ENCODE results near the gene ISM2. TPM values are rescaled to one million over a fixed set of nuclear protein-coding genes. Genes with fewer than 3 reads are reported as not detected.
A peak's percentile ranks its signal among the peaks of the same experiment; 100 is the strongest.

ISM2 gene
- total and polyA plus RNA-seq, 2 of the 13 experiments (the other 11 are each of a cell fraction or from before 2014, with no cell fraction given) = 1.8 to 40.7 TPM

- TF ChIP-seq, protein P1, sequence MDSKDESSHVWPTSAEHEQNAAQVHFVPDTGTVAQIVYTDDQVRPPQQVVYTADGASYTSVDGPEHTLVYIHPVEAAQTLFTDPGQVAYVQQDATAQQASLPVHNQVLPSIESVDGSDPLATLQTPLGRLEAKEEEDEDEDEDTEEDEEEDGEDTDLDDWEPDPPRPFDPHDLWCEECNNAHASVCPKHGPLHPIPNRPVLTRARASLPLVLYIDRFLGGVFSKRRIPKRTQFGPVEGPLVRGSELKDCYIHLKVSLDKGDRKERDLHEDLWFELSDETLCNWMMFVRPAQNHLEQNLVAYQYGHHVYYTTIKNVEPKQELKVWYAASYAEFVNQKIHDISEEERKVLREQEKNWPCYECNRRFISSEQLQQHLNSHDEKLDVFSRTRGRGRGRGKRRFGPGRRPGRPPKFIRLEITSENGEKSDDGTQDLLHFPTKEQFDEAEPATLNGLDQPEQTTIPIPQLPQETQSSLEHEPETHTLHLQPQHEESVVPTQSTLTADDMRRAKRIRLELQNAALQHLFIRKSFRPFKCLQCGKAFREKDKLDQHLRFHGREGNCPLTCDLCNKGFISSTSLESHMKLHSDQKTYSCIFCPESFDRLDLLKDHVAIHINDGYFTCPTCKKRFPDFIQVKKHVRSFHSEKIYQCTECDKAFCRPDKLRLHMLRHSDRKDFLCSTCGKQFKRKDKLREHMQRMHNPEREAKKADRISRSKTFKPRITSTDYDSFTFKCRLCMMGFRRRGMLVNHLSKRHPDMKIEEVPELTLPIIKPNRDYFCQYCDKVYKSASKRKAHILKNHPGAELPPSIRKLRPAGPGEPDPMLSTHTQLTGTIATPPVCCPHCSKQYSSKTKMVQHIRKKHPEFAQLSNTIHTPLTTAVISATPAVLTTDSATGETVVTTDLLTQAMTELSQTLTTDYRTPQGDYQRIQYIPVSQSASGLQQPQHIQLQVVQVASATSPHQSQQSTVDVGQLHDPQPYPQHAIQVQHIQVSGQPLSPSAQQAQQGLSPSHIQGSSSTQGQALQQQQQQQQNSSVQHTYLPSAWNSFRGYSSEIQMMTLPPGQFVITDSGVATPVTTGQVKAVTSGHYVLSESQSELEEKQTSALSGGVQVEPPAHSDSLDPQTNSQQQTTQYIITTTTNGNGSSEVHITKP (CRISPR knock-in tag; IDR thresholded peaks at IDR 0.05; ENCODE audit: low read depth) = no peak
- TF ChIP-seq STAG1 (CRISPR knock-in tag; IDR thresholded peaks at IDR 0.05) = no peak
- TF ChIP-seq THAP11 (CRISPR knock-in tag; IDR thresholded peaks at IDR 0.05) = no peak
- TF ChIP-seq ZNF703 (CRISPR knock-in tag; IDR thresholded peaks at IDR 0.05; ENCODE audit: borderline replicate concordance) = no peak
- TF ChIP-seq POGZ (CRISPR knock-in tag; IDR thresholded peaks at IDR 0.05) = no peak
- TF ChIP-seq REXO4 (CRISPR knock-in tag; IDR thresholded peaks at IDR 0.05; ENCODE audit: borderline replicate concordance) = no peak
- TF ChIP-seq ZNF879 (CRISPR knock-in tag; IDR thresholded peaks at IDR 0.05) = no peak
- no peak for TF ChIP-seq ZNF138 (CRISPR knock-in tag; IDR thresholded peaks at IDR 0.05; ENCODE audit: low read depth)
- TF ChIP-seq PCBP2 (optimal IDR thresholded peaks at IDR 0.05; ENCODE audit: low read depth, low read length, poor library complexity, severe bottlenecking) = no peak
- TF ChIP-seq, protein P2, sequence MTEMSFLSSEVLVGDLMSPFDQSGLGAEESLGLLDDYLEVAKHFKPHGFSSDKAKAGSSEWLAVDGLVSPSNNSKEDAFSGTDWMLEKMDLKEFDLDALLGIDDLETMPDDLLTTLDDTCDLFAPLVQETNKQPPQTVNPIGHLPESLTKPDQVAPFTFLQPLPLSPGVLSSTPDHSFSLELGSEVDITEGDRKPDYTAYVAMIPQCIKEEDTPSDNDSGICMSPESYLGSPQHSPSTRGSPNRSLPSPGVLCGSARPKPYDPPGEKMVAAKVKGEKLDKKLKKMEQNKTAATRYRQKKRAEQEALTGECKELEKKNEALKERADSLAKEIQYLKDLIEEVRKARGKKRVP (CRISPR knock-in tag; IDR thresholded peaks at IDR 0.05) = peak in 1 of 2 experiments; percentile 96; a peak in 2 of 4 replicates
- no peak for TF ChIP-seq CENPX (CRISPR knock-in tag; IDR thresholded peaks at IDR 0.05)
- TF ChIP-seq, protein P3, sequence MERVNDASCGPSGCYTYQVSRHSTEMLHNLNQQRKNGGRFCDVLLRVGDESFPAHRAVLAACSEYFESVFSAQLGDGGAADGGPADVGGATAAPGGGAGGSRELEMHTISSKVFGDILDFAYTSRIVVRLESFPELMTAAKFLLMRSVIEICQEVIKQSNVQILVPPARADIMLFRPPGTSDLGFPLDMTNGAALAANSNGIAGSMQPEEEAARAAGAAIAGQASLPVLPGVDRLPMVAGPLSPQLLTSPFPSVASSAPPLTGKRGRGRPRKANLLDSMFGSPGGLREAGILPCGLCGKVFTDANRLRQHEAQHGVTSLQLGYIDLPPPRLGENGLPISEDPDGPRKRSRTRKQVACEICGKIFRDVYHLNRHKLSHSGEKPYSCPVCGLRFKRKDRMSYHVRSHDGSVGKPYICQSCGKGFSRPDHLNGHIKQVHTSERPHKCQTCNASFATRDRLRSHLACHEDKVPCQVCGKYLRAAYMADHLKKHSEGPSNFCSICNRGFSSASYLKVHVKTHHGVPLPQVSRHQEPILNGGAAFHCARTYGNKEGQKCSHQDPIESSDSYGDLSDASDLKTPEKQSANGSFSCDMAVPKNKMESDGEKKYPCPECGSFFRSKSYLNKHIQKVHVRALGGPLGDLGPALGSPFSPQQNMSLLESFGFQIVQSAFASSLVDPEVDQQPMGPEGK (CRISPR knock-in tag; IDR thresholded peaks at IDR 0.05) = peak; percentile 62; the same call in 1 of the 2 replicates
- TF ChIP-seq POLR2A (IDR thresholded peaks at IDR 0.05; ENCODE audit: insufficient read depth in 1 of 2, low read depth in 2 of 2, low read length in 2 of 2) = 0 out of 4 replicates have a peak, but pooled peaks of 1 of the 2 experiments have one; percentile 35
- TF ChIP-seq CEBPB (IDR thresholded peaks at IDR 0.05; ENCODE audit: borderline replicate concordance, low read depth, low read length) = peak; percentile 30; the same call in 1 of the 2 replicates
- peak; percentile 49; the same call in 1 of the 2 replicates for TF ChIP-seq ZNF264 (CRISPR knock-in tag; IDR thresholded peaks at IDR 0.05)
- TF ChIP-seq TFAP4 (IDR thresholded peaks at IDR 0.05; ENCODE audit: borderline replicate concordance, low read depth) = peak; percentile 44; the same call in 1 of the 2 replicates
- no peak for TF ChIP-seq ZNF354B (CRISPR knock-in tag; IDR thresholded peaks at IDR 0.05)
- peak; percentile 38; the same call in 1 of the 2 replicates for TF ChIP-seq ZNF687 (CRISPR knock-in tag; IDR thresholded peaks at IDR 0.05)
Observed at GRCh38 chr14:77469067-77469505, 29.5 kb downstream of the ISM2 start (continued).

Measured in HepG2 (cell line).